Measurements from ENCODE around the gene GALNT1.

Gene GALNT1

DNA sequence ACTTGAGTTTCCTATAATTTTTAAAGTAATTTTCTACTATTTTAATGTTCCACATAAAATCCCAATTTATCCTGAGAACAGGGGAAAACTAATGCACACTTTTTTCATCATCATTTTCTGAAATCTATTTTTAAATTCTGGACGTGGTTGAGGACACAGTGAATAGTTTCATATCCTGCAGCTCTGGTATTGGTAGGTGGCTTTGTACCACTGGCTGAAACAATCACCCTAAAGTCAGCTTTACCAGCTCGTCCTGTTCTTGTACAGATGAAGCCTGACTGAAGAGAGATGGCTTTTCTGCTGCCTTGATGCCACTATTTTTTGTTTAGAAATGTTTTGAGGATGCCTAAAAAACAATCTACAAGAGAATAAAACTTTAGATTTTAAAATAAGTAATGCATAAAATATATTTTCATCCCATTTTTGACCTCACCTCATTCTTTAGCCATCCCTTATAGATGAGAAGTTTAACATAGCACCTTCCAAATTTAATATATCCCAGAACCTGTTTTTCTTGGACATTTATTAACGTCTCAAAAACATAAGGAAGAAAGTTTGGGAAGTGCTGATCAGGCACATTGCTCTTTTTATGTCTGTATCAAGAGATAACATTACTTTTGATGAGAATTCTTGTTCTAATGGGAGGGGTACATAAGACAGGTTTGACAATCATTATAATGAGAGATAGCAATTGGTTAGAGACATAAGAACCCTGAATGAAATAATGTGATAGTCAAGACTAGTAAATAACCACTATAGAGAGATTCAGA lies 80.9 kb downstream of the GALNT1 start:
- Histone ChIP-seq H3K27me3 (replicated peaks; ENCODE audit: control insufficient read depth, insufficient read depth, low read length) (no peaks in the 10 kb centered on the region), H3K36me3 (ENCODE audit: control insufficient read depth, insufficient read depth, low read length) (peaks cover 3% of the 10 kb centered on the region), H3K4me3 (replicated peaks; ENCODE audit: low read depth, low read length) (no peak overlapping the region)
- DNase-seq (ENCODE audit: extremely low read depth, insufficient read length), result no peak
- TF ChIP-seq, protein P1, sequence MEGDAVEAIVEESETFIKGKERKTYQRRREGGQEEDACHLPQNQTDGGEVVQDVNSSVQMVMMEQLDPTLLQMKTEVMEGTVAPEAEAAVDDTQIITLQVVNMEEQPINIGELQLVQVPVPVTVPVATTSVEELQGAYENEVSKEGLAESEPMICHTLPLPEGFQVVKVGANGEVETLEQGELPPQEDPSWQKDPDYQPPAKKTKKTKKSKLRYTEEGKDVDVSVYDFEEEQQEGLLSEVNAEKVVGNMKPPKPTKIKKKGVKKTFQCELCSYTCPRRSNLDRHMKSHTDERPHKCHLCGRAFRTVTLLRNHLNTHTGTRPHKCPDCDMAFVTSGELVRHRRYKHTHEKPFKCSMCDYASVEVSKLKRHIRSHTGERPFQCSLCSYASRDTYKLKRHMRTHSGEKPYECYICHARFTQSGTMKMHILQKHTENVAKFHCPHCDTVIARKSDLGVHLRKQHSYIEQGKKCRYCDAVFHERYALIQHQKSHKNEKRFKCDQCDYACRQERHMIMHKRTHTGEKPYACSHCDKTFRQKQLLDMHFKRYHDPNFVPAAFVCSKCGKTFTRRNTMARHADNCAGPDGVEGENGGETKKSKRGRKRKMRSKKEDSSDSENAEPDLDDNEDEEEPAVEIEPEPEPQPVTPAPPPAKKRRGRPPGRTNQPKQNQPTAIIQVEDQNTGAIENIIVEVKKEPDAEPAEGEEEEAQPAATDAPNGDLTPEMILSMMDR (IDR thresholded peaks at IDR 0.05; ENCODE audit: insufficient read depth, low read length, poor library complexity, severe bottlenecking), result no peak

DNA sequence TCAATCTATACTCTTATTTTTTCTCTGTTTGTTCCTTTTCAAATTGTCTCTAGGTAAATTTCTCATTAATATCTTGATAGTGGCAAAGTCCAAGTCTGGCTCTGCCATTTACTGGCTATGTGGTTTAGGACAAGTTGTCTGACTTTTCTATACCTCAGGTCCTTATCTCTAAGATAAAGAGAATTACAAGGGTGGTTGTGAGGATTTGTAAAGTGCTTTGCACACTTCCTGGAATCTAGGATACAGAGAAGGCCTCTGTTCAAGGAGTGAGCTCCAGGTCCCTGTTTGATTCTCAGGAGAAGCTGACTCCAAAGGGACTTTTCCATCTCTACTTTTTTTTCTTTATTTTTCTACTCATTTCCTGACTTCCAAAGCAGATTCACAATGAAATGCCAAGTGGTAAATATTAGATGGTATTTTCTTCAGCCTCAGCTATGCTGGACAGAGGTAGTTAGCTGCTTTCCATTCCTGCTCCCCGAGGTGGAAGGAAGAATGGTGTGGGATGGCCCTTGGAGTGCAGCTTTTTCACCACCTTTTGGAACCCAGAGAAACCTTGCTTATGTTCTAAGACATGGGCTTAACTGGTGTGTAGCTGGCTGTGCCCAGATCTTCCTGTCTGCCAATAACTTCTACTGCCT lies 90.5 kb downstream of the GALNT1 start:
- TF ChIP-seq, protein P1 (IDR thresholded peaks at IDR 0.05; ENCODE audit: insufficient read depth, low read length, poor library complexity, severe bottlenecking), result no peak
- Histone ChIP-seq H3K4me3 (replicated peaks; ENCODE audit: low read depth, low read length) (no peak overlapping the region), H3K27me3 (replicated peaks; ENCODE audit: control insufficient read depth, insufficient read depth, low read length) (no peaks in the 10 kb centered on the region), H3K36me3 (ENCODE audit: control insufficient read depth, insufficient read depth, low read length) (peaks cover under 1% of the 10 kb centered on the region; the same call in 1 of the 2 replicates)
- no peak for DNase-seq (ENCODE audit: extremely low read depth, insufficient read length)

DNA sequence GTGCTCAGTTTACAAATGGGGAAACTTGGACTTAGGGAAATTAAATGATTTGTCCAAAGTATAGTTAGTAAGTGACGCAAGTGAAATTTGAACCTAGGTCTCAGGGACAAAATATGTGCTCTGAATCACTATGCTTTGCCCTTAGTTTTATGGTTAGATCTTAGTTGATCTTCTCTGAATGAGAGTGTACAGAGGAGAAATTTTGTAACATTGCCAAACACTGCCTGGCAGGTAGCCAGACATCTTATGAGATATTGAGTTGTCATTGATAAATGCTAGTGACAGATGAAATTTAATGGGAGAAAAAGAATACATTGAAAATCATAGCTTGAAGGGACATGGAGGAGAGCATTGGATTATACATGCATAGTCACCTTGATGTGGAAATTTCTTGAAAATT lies 91.4 kb downstream of the GALNT1 start:
- H3K36me3 ChIP-seq (ENCODE audit: control insufficient read depth, insufficient read depth, low read length), result no peaks in the 10 kb centered on the region; the same call in 1 of the 2 replicates
- H3K4me3 ChIP-seq (replicated peaks; ENCODE audit: low read depth, low read length), result no peak overlapping the region
- no peaks in the 10 kb centered on the region for H3K27me3 ChIP-seq (replicated peaks; ENCODE audit: control insufficient read depth, insufficient read depth, low read length)
- TF ChIP-seq, protein P1 (IDR thresholded peaks at IDR 0.05; ENCODE audit: insufficient read depth, low read length, poor library complexity, severe bottlenecking), result no peak
- no peak for DNase-seq (ENCODE audit: extremely low read depth, insufficient read length)

DNA sequence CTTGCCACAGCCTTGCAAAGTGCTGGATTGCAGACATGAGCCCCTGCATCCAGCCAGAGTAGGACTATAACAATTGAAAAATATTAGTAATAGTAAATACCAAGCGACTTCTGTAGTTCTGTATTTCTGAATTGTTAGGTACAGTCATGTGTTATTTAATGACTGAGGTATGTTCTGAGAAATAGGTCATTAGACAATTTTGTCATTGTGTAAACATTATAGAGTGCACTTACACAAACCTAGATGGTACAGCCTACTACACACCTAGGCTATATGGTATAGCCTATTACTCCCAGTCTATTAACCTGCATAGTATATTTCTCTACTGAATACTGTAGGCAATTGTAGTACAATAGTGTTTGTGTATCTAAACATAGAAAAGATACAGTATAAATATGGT lies 92.1 kb downstream of the GALNT1 start:
- no peak overlapping the region for H3K4me3 ChIP-seq (replicated peaks; ENCODE audit: low read depth, low read length)
- H3K27me3 ChIP-seq (replicated peaks; ENCODE audit: control insufficient read depth, insufficient read depth, low read length), result no peaks in the 10 kb centered on the region
- H3K36me3 ChIP-seq (ENCODE audit: control insufficient read depth, insufficient read depth, low read length), result no peaks in the 10 kb centered on the region; the same call in 1 of the 2 replicates
- no peak for DNase-seq (ENCODE audit: extremely low read depth, insufficient read length)
- TF ChIP-seq, protein P1 (IDR thresholded peaks at IDR 0.05; ENCODE audit: insufficient read depth, low read length, poor library complexity, severe bottlenecking), result no peak

DNA sequence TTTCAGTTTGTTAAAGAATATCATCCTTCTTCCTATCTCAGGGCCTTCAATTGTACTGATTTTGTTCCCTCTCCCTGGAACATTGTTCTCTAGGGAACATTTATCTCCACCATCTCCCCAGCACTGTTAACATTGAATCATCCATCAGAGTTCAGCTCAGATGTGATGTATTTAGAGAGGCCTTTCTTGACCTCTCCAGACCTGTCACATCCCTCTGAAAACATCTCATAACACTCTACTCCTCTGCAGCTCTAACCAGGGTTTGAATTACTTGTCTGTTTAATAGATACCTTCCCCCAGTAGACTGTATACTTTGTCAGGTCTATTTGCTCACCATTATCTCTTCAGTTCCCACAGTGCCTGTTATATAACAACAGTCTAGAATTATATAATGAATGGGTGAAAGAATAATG lies 98.6 kb downstream of the GALNT1 start:
- no peak for DNase-seq (ENCODE audit: extremely low read depth, insufficient read length)
- no peaks in the 10 kb centered on the region; the same call in none of the 2 replicates for H3K36me3 ChIP-seq (ENCODE audit: control insufficient read depth, insufficient read depth, low read length)
- no peaks in the 10 kb centered on the region for H3K27me3 ChIP-seq (replicated peaks; ENCODE audit: control insufficient read depth, insufficient read depth, low read length)
- TF ChIP-seq, protein P1 (IDR thresholded peaks at IDR 0.05; ENCODE audit: insufficient read depth, low read length, poor library complexity, severe bottlenecking), result no peak
- H3K4me3 ChIP-seq (replicated peaks; ENCODE audit: low read depth, low read length), result no peak overlapping the region
